Nephron (organoid): ENCODE measurements around the gene CRTC3.
"Not testable (repeated sequence)": the region's sequence is repeated elsewhere in the genome, so short reads cannot be mapped to it uniquely, and the experiment has no call there.

ENCODE experiments used
- H3K27ac Mint-ChIP-seq, 3 experiments: 2 replicates each; pipeline ENCODE4 v1.8.0; 2020; ENCODE audit warnings: mixed read lengths in 3 of 3, mild to moderate bottlenecking in 2 of 3, moderate library complexity in 1 of 3
- H3K27me3 Mint-ChIP-seq: 2 replicates; pipeline ENCODE4 v1.8.0; 2021; ENCODE audit warnings: low read depth, mild to moderate bottlenecking, moderate library complexity, mixed read lengths
- H3K36me3 Mint-ChIP-seq: 2 replicates; pipeline ENCODE4 v1.8.0; 2020; ENCODE audit warnings: low read depth, mixed read lengths
- H3K4me1 Mint-ChIP-seq: 2 replicates; pipeline ENCODE4 v1.8.0; 2020; ENCODE audit warnings: mixed read lengths
- H3K4me3 Mint-ChIP-seq, 3 experiments: 2 replicates each; pipeline ENCODE4 v1.8.0; 2020; ENCODE audit warnings: mild to moderate bottlenecking in 3 of 3, mixed read lengths in 3 of 3, moderate library complexity in 2 of 3
- H3K9me3 Mint-ChIP-seq: 2 replicates; pipeline ENCODE4 v1.8.0; 2020; ENCODE audit warnings: mixed read lengths
- CTCF ChIP-seq, 3 experiments: fragments of 200-600 bp; sonication (generic); IDR thresholded peaks; one replicate each; pipeline ENCODE4 v1.5.0; 2021; ENCODE audit warnings: antibody characterized with exemption in 3 of 3; ENCODE audit not compliant: unreplicated experiment in 3 of 3

CRTC3 gene

GRCh38 chr15:90512981-90513380 lies 16.7 kb upstream of the CRTC3 start:
- Mint-ChIP-seq H3K9me3 (peaks cover 5% of the 10 kb centered on the region), H3K4me1 (no peaks in the 10 kb centered on the region), H3K27me3 (peaks cover 8% of the 10 kb centered on the region), H3K27ac (no peak overlapping the region), H3K4me3 (no peak overlapping the region), H3K36me3 (no peaks in the 10 kb centered on the region)
- TF ChIP-seq CTCF (IDR thresholded peaks at IDR 0.05; ENCODE audit: unreplicated experiment in 3 of 3), result no peak

GRCh38 chr15:90513448-90513847 lies 16.3 kb upstream of the CRTC3 start:
- Mint-ChIP-seq H3K9me3 (peaks cover 5% of the 10 kb centered on the region), H3K4me3 (no peak overlapping the region), H3K4me1 (no peaks in the 10 kb centered on the region), H3K27me3 (peaks cover 8% of the 10 kb centered on the region), H3K27ac (no peak overlapping the region), H3K36me3 (no peaks in the 10 kb centered on the region)
- no peak for TF ChIP-seq CTCF (IDR thresholded peaks at IDR 0.05; ENCODE audit: unreplicated experiment in 3 of 3)

GRCh38 chr15:90513893-90514292 lies 15.8 kb upstream of the CRTC3 start:
- not testable (repeated sequence) for H3K27me3 Mint-ChIP-seq, H3K4me1 Mint-ChIP-seq

GRCh38 chr15:90519688-90520087 lies 10.0 kb upstream of the CRTC3 start:
- H3K27ac Mint-ChIP-seq, result no peak overlapping the region
- peaks cover 3% of the 10 kb centered on the region for H3K27me3 Mint-ChIP-seq
- no peaks in the 10 kb centered on the region for H3K9me3 Mint-ChIP-seq
- H3K4me1 Mint-ChIP-seq, result no peaks in the 10 kb centered on the region
- H3K36me3 Mint-ChIP-seq, result no peaks in the 10 kb centered on the region
- no peak for TF ChIP-seq CTCF (IDR thresholded peaks at IDR 0.05; ENCODE audit: unreplicated experiment in 3 of 3)
- H3K4me3 Mint-ChIP-seq, result no peak overlapping the region

More at GRCh38 chr15:90513893-90514292, 15.8 kb upstream of the CRTC3 start:
- H3K27ac Mint-ChIP-seq, H3K4me3 Mint-ChIP-seq, H3K36me3 Mint-ChIP-seq, H3K9me3 Mint-ChIP-seq: not testable (repeated sequence)

GRCh38 chr15:90520365-90520764 lies 9.4 kb upstream of the CRTC3 start:
- H3K27me3 Mint-ChIP-seq, result no peaks in the 10 kb centered on the region
- no peak overlapping the region for H3K4me3 Mint-ChIP-seq
- H3K4me1 Mint-ChIP-seq, result no peaks in the 10 kb centered on the region
- H3K36me3 Mint-ChIP-seq, result no peaks in the 10 kb centered on the region
- TF ChIP-seq CTCF (IDR thresholded peaks at IDR 0.05; ENCODE audit: unreplicated experiment in 3 of 3), result no peak
- no peaks in the 10 kb centered on the region for H3K9me3 Mint-ChIP-seq
- no peak overlapping the region for H3K27ac Mint-ChIP-seq

GRCh38 chr15:90523373-90523772 lies 6.3 kb upstream of the CRTC3 start:
- no peak overlapping the region for H3K27ac Mint-ChIP-seq
- H3K36me3 Mint-ChIP-seq, result no peaks in the 10 kb centered on the region
- no peaks in the 10 kb centered on the region for H3K9me3 Mint-ChIP-seq
- TF ChIP-seq CTCF (IDR thresholded peaks at IDR 0.05; ENCODE audit: unreplicated experiment in 3 of 3), result no peak
- H3K27me3 Mint-ChIP-seq, result no peaks in the 10 kb centered on the region
- no peak overlapping the region for H3K4me3 Mint-ChIP-seq
- H3K4me1 Mint-ChIP-seq, result peaks cover 2% of the 10 kb centered on the region

- not testable (repeated sequence) for H3K4me3 Mint-ChIP-seq, H3K27me3 Mint-ChIP-seq, H3K9me3 Mint-ChIP-seq, H3K36me3 Mint-ChIP-seq, H3K4me1 Mint-ChIP-seq
- peak overlapping the region in 1 of 3 experiments; percentile 48 for H3K27ac Mint-ChIP-seq
These were observed 5.5 kb upstream of the CRTC3 start for GRCh38 chr15:90524018-90524803.
